A549 (cell line): Measurements from ENCODE around the gene NTRK3. TPM values are rescaled to one million over a fixed set of nuclear protein-coding genes. Genes with fewer than 3 reads are reported as not detected.

Experiments
- ATAC-seq, 2 experiments: fragments of 200-7000 bp in 1 of 2; fragments of >200 bp in 1 of 2; cut with Nextera tagmentation in 1 of 2; cut with Tn5 transposase in 1 of 2; 3 replicates each; pipeline versions ENCODE4 v1.8.0 to v1.9.1; 2018 to 2020; ENCODE audit warnings: mild to moderate bottlenecking in 1 of 2, moderate library complexity in 1 of 2
- CTCF ChIA-PET: fragments of 300-600 bp; sonication (Branson Sonifier 250); formaldehyde crosslinking; extraction: SDS; loops from one replicate; lab custom pipeline; 2021; ENCODE audit warnings: antibody characterized with exemption, inconsistent platforms; lab: Yijun Ruan, JAX
- POLR2A ChIA-PET: fragments of 350-600 bp; formaldehyde crosslinking; extraction: SDS; loops from one replicate; lab custom pipeline; 2021; ENCODE audit warnings: antibody characterized with exemption, inconsistent platforms; lab: Yijun Ruan, JAX
- DNase-seq, 2 experiments: peaks; one replicate each; pipeline versions ENCODE4 v3.0.0 to v3.0.0-alpha.2; 2011 to 2016; ENCODE audit warnings: low read depth in 1 of 2, low spot score in 1 of 2
- FAIRE-seq: peaks from 2 replicates; lab custom pipeline; 2011; peaks lifted over from hg19 to GRCh38; lab: Jason Lieb, UNC
- H3K27ac ChIP-seq, 2 experiments: fragments of >200 bp; sonication (Bioruptor Twin); formaldehyde crosslinking; 3 replicates each; pipeline ENCODE4 v1.5.1; 2016 to 2017
- H3K4me1 ChIP-seq: fragments of >200 bp; sonication (Bioruptor Twin); formaldehyde crosslinking; 3 replicates; pipeline ENCODE4 v1.6.1; 2016
- H3K4me2 ChIP-seq: fragments of >200 bp; sonication (Bioruptor Twin); formaldehyde crosslinking; 3 replicates; pipeline ENCODE4 v1.6.1; 2016
- H3K4me3 ChIP-seq: fragments of >200 bp; sonication (Bioruptor Twin); formaldehyde crosslinking; 3 replicates; pipeline ENCODE4 v1.5.1; 2016
- H3K9me3 ChIP-seq: fragments of >200 bp; sonication (Bioruptor Twin); formaldehyde crosslinking; 3 replicates; pipeline ENCODE4 v1.6.1; 2016
- CBX2 ChIP-seq: fragments of 200-600 bp; sonication (generic); IDR thresholded peaks from 2 replicates; pipeline ENCODE4 v1.6.1; 2016; ENCODE audit warnings: low read depth, mild to moderate bottlenecking, borderline replicate concordance
- CHD2 ChIP-seq: fragments of 150-350 bp; IDR thresholded peaks from 2 replicates; pipeline ENCODE4 v1.6.1; 2014; ENCODE audit warnings: low read length; ENCODE audit not compliant: partially characterized antibody
- CHD4 ChIP-seq: fragments of 200-600 bp; sonication (generic); IDR thresholded peaks from 2 replicates; pipeline ENCODE4 v1.6.1; 2016; ENCODE audit warnings: antibody characterized with exemption, mild to moderate bottlenecking, borderline replicate concordance
- EHF ChIP-seq: fragments of 250-450 bp; sonication (Bioruptor Pico); IDR thresholded peaks from 2 replicates; pipeline ENCODE4 v1.5.0; 2020; ENCODE audit warnings: mild to moderate bottlenecking
- EHMT2 ChIP-seq: fragments of 200-600 bp; sonication (generic); IDR thresholded peaks from 2 replicates; pipeline ENCODE4 v1.6.1; 2016; ENCODE audit warnings: antibody characterized with exemption, low read depth, mild to moderate bottlenecking, moderate library complexity
- FOSL2 ChIP-seq, 2 experiments: fragments of 450-650 bp in 1 of 2; fragments of >200 bp in 1 of 2; sonication (Bioruptor Twin) in 1 of 2; formaldehyde crosslinking; IDR thresholded peaks; 2 replicates each; pipeline versions ENCODE4 v1.5.0 to v1.6.1; 2016 to 2020; ENCODE audit warnings: mild to moderate bottlenecking in 1 of 2, moderate library complexity in 1 of 2
- GATA3 ChIP-seq: IDR thresholded peaks from 2 replicates; pipeline ENCODE4 v1.6.1; 2012; ENCODE audit warnings: borderline replicate concordance
- HDAC2 ChIP-seq: fragments of 200-600 bp; sonication (generic); IDR thresholded peaks from 2 replicates; pipeline ENCODE4 v1.6.1; 2016
- HEYL ChIP-seq: fragments of 250-450 bp; sonication (Bioruptor Pico); IDR thresholded peaks from 2 replicates; pipeline ENCODE4 v1.8.0; 2021; ENCODE audit warnings: mild to moderate bottlenecking, moderate library complexity
- JUN ChIP-seq, 2 experiments: fragments of >200 bp; sonication (Bioruptor Twin); formaldehyde crosslinking; IDR thresholded peaks; 2 replicates in 1 of 2; 3 replicates in 1 of 2; pipeline ENCODE4 v1.6.1; 2016 to 2017
- JUNB ChIP-seq: fragments of >200 bp; sonication (Bioruptor Twin); formaldehyde crosslinking; IDR thresholded peaks from 2 replicates; pipeline ENCODE4 v1.6.1; 2016
- KDM1A ChIP-seq: fragments of 200-600 bp; sonication (generic); IDR thresholded peaks from 2 replicates; pipeline ENCODE4 v1.6.1; 2016; ENCODE audit warnings: low read depth, mild to moderate bottlenecking
- MAZ ChIP-seq: fragments of 150-350 bp; IDR thresholded peaks from 2 replicates; pipeline ENCODE4 v1.6.1; 2014; ENCODE audit warnings: antibody characterized with exemption, low read depth, low read length, borderline replicate concordance
- MYC ChIP-seq: IDR thresholded peaks from 2 replicates; pipeline ENCODE4 v1.6.1; 2012; ENCODE audit warnings: mild to moderate bottlenecking, inconsistent platforms, low read length, improper control_type of control experiment, borderline replicate concordance
- NPAS2 ChIP-seq: fragments of 250-450 bp; sonication (Bioruptor Pico); IDR thresholded peaks from 2 replicates; pipeline ENCODE4 v1.8.0; 2022; ENCODE audit warnings: mild to moderate bottlenecking, moderate library complexity, borderline replicate concordance
- PHF8 ChIP-seq: fragments of 200-600 bp; sonication (generic); IDR thresholded peaks from 2 replicates; pipeline ENCODE4 v1.6.1; 2016; ENCODE audit warnings: low read depth, mild to moderate bottlenecking, antibody characterized with exemption, moderate library complexity, borderline replicate concordance
- RARB ChIP-seq: fragments of 250-450 bp; sonication (Bioruptor Pico); IDR thresholded peaks from 2 replicates; pipeline ENCODE4 v1.8.0; 2021; ENCODE audit warnings: mild to moderate bottlenecking, moderate library complexity
- ZC3H11A ChIP-seq: fragments of 450-650 bp; IDR thresholded peaks from 2 replicates; pipeline ENCODE4 v1.6.1; 2014; ENCODE audit warnings: antibody characterized with exemption, mild to moderate bottlenecking
- ZFP36 ChIP-seq: fragments of 450-650 bp; IDR thresholded peaks from 2 replicates; pipeline ENCODE4 v1.6.1; 2014; ENCODE audit warnings: borderline replicate concordance; ENCODE audit not compliant: partially characterized antibody
- ZNF302 ChIP-seq: fragments of 250-450 bp; sonication (Bioruptor Pico); IDR thresholded peaks from 2 replicates; pipeline ENCODE4 v1.9.0; 2021; ENCODE audit warnings: inconsistent platforms, mild to moderate bottlenecking, moderate library complexity
- ZSCAN20 ChIP-seq: fragments of 250-450 bp; sonication (Bioruptor Pico); IDR thresholded peaks from 2 replicates; pipeline ENCODE4 v1.8.0; 2022; ENCODE audit warnings: mild to moderate bottlenecking, moderate library complexity
- WGBS: methylation state at CpG from one replicate; pipeline ENCODE4 v1.1.6; 2017; ENCODE audit errors: missing lambda C conversion rate; 5-methylcytosine and 5-hydroxymethylcytosine counted together
- polyA plus RNA-seq, 4 experiments: library from polyadenylated mRNA; depleted of rRNA in 3 of 4; stranded (reverse); fragments of >200 nt; fragmentation: RNase III in 1 of 4; extraction: RNeasy Plus Mini Kit Qiagen cat#74134 plus additional on column Dnase treatment in 1 of 4; gene quantifications; 2 replicates in 3 of 4; 3 replicates in 1 of 4; pipeline ENCODE4 v1.2.3, GENCODE V29; 2011 to 2017
- TF ChIP-seq, protein P1 (sequence below): IDR thresholded peaks from 2 replicates; pipeline ENCODE4 v1.6.1; 2012; ENCODE audit warnings: low read depth, borderline replicate concordance
- TF ChIP-seq, protein P2 (sequence below): fragments of 200-600 bp; sonication (generic); IDR thresholded peaks from 2 replicates; pipeline ENCODE4 v1.6.1; 2016; ENCODE audit warnings: antibody characterized with exemption, mild to moderate bottlenecking, moderate library complexity
- TF ChIP-seq, protein P3 (sequence below): fragments of 250-450 bp; sonication (Bioruptor Pico); IDR thresholded peaks from 2 replicates; pipeline ENCODE4 v1.5.0; 2020; ENCODE audit warnings: low read depth, mild to moderate bottlenecking, moderate library complexity
- TF ChIP-seq, protein P4 (sequence below): fragments of 150-350 bp; IDR thresholded peaks from 2 replicates; pipeline ENCODE4 v1.6.1; 2014; ENCODE audit warnings: low read depth, mild to moderate bottlenecking, low read length

Gene NTRK3
- polyA plus RNA-seq, 2 of the 4 experiments (the other 2 are of a cell fraction), result 55.0 to 55.2 TPM

DNA sequence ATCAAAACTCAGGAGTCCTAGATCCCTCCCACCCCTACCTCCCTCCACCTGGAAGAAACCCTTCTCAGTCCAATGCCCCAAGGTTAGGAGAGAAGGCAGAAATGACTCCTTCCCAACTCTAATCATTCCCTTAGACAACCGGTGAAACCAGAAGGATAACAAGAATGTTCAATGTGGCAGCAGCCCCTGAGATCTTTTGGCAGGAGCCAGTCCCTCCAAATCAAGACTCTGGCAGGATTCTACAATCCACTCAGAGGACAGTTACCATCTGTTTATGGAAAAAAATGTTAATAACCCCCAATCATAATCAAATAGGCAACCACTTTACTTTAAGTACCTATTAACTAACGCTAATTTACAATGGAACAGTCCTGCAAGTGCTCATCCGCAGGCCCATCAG lies 136.5 kb downstream of the NTRK3 start:
- H3K9me3 ChIP-seq, result no peaks in the 10 kb centered on the region
- H3K4me2 ChIP-seq, result no peak overlapping the region
- H3K4me1 ChIP-seq, result no peaks in the 10 kb centered on the region
- no peak overlapping the region for H3K27ac ChIP-seq
- DNase-seq (no peak), ATAC-seq (no peak), FAIRE-seq (no peak)
- ChIA-PET POLR2A (no interaction called here), CTCF (no interaction called here)
- no peak overlapping the region for H3K4me3 ChIP-seq
- TF ChIP-seq KDM1A (no peak), CHD4 (no peak), ZC3H11A (no peak), HDAC2 (no peak), JUNB (no peak), GATA3 (no peak), ZSCAN20 (CRISPR knock-in tag) (no peak), MAZ (no peak), FOSL2 (IDR thresholded peaks at IDR 0.05) (no peak), FOSL2 (CRISPR knock-in tag; IDR thresholded peaks at IDR 0.05) (no peak), JUN (IDR thresholded peaks at IDR 0.05) (no peak), CBX2 (no peak)
- TF ChIP-seq, protein P1, sequence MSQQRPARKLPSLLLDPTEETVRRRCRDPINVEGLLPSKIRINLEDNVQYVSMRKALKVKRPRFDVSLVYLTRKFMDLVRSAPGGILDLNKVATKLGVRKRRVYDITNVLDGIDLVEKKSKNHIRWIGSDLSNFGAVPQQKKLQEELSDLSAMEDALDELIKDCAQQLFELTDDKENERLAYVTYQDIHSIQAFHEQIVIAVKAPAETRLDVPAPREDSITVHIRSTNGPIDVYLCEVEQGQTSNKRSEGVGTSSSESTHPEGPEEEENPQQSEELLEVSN, result no peak
- TF ChIP-seq, protein P2, sequence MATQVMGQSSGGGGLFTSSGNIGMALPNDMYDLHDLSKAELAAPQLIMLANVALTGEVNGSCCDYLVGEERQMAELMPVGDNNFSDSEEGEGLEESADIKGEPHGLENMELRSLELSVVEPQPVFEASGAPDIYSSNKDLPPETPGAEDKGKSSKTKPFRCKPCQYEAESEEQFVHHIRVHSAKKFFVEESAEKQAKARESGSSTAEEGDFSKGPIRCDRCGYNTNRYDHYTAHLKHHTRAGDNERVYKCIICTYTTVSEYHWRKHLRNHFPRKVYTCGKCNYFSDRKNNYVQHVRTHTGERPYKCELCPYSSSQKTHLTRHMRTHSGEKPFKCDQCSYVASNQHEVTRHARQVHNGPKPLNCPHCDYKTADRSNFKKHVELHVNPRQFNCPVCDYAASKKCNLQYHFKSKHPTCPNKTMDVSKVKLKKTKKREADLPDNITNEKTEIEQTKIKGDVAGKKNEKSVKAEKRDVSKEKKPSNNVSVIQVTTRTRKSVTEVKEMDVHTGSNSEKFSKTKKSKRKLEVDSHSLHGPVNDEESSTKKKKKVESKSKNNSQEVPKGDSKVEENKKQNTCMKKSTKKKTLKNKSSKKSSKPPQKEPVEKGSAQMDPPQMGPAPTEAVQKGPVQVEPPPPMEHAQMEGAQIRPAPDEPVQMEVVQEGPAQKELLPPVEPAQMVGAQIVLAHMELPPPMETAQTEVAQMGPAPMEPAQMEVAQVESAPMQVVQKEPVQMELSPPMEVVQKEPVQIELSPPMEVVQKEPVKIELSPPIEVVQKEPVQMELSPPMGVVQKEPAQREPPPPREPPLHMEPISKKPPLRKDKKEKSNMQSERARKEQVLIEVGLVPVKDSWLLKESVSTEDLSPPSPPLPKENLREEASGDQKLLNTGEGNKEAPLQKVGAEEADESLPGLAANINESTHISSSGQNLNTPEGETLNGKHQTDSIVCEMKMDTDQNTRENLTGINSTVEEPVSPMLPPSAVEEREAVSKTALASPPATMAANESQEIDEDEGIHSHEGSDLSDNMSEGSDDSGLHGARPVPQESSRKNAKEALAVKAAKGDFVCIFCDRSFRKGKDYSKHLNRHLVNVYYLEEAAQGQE, result no peak
- TF ChIP-seq, protein P3, sequence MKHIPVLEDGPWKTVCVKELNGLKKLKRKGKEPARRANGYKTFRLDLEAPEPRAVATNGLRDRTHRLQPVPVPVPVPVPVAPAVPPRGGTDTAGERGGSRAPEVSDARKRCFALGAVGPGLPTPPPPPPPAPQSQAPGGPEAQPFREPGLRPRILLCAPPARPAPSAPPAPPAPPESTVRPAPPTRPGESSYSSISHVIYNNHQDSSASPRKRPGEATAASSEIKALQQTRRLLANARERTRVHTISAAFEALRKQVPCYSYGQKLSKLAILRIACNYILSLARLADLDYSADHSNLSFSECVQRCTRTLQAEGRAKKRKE (CRISPR knock-in tag), result no peak
- TF ChIP-seq, protein P4, sequence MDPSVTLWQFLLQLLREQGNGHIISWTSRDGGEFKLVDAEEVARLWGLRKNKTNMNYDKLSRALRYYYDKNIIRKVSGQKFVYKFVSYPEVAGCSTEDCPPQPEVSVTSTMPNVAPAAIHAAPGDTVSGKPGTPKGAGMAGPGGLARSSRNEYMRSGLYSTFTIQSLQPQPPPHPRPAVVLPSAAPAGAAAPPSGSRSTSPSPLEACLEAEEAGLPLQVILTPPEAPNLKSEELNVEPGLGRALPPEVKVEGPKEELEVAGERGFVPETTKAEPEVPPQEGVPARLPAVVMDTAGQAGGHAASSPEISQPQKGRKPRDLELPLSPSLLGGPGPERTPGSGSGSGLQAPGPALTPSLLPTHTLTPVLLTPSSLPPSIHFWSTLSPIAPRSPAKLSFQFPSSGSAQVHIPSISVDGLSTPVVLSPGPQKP, result no peak
- WGBS, result 53% methylated on average over 3 of the region's 3 CpGs

DNA sequence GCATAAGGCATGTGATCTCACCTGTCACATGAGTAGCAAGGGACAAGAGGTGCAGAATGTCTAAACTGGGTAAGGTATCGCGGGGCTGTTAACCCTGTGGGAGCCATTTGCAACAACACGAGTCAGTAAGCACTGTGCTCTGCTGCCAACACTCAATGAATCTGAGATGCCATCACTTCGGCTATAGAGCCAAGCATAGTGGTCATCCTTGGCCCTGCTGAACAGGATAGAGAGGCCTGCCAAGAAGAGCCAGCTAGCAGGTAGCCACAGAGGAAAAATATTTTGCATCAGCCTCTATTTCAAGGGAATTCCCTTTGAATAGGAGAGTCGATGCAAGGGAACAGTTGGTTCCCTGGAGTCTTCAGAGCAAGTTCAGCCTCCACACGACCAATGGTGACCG lies 137.8 kb downstream of the NTRK3 start:
- DNase-seq, result no peak
- no peak for ATAC-seq
- Histone ChIP-seq H3K27ac (no peak overlapping the region), H3K9me3 (no peaks in the 10 kb centered on the region)
- POLR2A ChIA-PET, result no interaction called here
- FAIRE-seq, result no peak
- TF ChIP-seq ZNF302 (CRISPR knock-in tag), result no peak
- no peak for TF ChIP-seq CBX2
- TF ChIP-seq, all 56 proteins: peak for 0
- CTCF ChIA-PET, result interaction anchor here (2.0 kb wide), 1 partner anchor 9 kb away, joined by 7 read pairs; no protein-coding TSS in a partner anchor
- H3K4me3 ChIP-seq, result no peak overlapping the region
- no peak overlapping the region for H3K4me2 ChIP-seq
- no peaks in the 10 kb centered on the region for H3K4me1 ChIP-seq
- 21% methylated on average over 7 of the region's 7 CpGs for WGBS

DNA sequence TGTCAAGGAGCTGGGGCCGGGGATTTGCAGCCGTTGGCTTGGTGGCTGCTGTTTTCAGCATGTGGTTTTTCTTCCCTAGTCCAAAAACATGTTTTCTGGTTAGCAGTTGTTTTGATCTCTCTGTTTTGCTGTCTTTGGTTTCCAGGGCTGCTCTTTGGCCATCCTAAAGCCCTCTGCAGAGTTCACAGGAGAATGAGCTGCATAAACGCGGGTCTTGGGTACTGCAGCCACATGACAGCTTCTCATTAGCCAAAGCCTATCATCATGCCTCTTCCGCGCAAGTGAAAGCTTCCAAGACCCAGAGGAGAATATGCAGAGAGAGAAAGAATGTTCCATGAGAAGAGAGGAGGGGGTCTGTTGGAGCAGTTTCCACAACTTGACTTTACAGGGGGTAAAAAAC lies 138.5 kb downstream of the NTRK3 start:
- Histone ChIP-seq H3K9me3 (no peaks in the 10 kb centered on the region), H3K4me3 (no peak overlapping the region), H3K4me2 (no peak overlapping the region), H3K27ac (no peak overlapping the region), H3K4me1 (no peaks in the 10 kb centered on the region)
- 46% methylated on average over 6 of the region's 6 CpGs for WGBS
- ChIA-PET CTCF (interaction anchor here (2.0 kb wide), 1 partner anchor 8 kb away, joined by 7 read pairs; no protein-coding TSS in a partner anchor), POLR2A (no interaction called here)
- no peak for FAIRE-seq
- ATAC-seq, result no peak
- DNase-seq, result no peak
- TF ChIP-seq, protein P4, result no peak
- no peak for TF ChIP-seq EHMT2
- no peak for TF ChIP-seq RARB (CRISPR knock-in tag)
- no peak for TF ChIP-seq CHD2
- no peak for TF ChIP-seq JUNB
- no peak for TF ChIP-seq ZNF302 (CRISPR knock-in tag)
- TF ChIP-seq PHF8, result no peak
- no peak for TF ChIP-seq ZSCAN20 (CRISPR knock-in tag)
- TF ChIP-seq ZFP36, result no peak
- TF ChIP-seq NPAS2, result no peak
- TF ChIP-seq CHD4, result no peak
- TF ChIP-seq MYC, result no peak
- TF ChIP-seq HEYL (CRISPR knock-in tag), result no peak
- no peak for TF ChIP-seq EHF (CRISPR knock-in tag)
